SK-N-MC (cell line): Measurements from ENCODE around the gene CLRN1.

Experiments
- EZH2 ChIP-seq: fragments of 200-600 bp; sonication (generic); IDR thresholded peaks from one replicate; pipeline ENCODE4 v1.6.1; 2017; ENCODE audit warnings: antibody characterized with exemption
- FOXP2 ChIP-seq: optimal IDR thresholded peaks from 2 replicates; pipeline ENCODE3; 2011; ENCODE audit warnings: mild to moderate bottlenecking, moderate library complexity; ENCODE audit not compliant: insufficient read depth; ENCODE audit errors: extremely low read length, control extremely low read depth
- POLR2AphosphoS5 ChIP-seq: IDR thresholded peaks from 2 replicates; pipeline ENCODE4 v1.6.1; 2012; ENCODE audit warnings: mild to moderate bottlenecking, low read depth, low read length, borderline replicate concordance

DNA sequence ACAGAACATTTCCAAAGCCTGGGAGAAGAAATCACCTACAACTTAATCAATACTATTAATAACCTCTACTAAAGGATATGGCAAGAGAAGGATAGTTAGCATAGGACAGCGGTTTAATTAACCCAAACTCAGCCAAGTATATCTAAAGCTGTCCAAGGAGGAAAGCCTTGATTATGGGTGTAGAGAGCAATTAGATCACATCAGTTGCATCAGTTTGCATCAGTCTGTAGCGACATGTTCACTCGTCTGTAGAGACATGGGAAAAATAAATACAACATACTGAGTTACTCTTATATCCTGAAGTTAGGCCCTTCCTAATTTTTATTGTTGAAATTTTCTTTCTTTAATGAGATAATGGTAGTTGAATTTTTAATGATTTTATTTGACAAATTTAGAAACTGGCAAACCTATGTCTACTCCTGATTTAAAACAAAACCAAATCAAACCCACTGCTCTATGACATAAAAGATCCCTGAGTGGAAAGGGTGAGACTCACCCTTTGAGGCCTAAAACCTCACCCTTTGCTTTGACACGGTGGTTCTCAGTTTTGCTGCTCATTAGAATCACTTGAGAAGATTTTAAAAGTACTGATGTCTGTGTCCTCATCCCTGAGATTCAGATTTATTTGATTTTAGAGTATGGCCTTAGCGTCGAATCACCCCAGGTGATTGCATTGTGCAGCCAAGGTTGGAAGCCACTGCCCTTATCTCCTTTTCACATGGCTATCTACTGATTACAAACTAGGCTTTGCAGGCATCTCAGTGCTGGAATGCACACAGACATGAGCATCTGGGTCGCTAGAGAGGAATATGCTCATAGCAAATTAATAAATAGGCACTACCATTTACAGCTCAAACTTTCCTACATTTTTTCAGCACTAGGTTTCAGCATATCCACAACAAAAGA is 2.8 kb upstream of the CLRN1 start:
- TF ChIP-seq EZH2 (no peak), POLR2AphosphoS5 (no peak), FOXP2 (no peak)
